ENCODE data around the gene ME1. TPM values are rescaled to one million over a fixed set of nuclear protein-coding genes. Genes with fewer than 3 reads are reported as not detected.

The ME1 gene
- total RNA-seq, 1 experiment from 2014 or later, result 5.3 TPM

- TF ChIP-seq STAT6 (CRISPR knock-in tag; conservative IDR thresholded peaks at IDR 0.05; ENCODE audit: low read depth) (no peak), ARID4B (CRISPR knock-in tag; IDR thresholded peaks at IDR 0.05; ENCODE audit: borderline replicate concordance) (no peak), SP1 (CRISPR knock-in tag; conservative IDR thresholded peaks at IDR 0.05) (no peak)
Observed at GRCh38 chr6:83442752-83443151, 11.9 kb upstream of the ME1 start (continued).

- Mint-ChIP-seq H3K27ac (no peak overlapping the region), H3K4me3 (no peak overlapping the region), H3K9me3 (no peaks in the 10 kb centered on the region), H3K4me1 (peaks cover 13% of the 10 kb centered on the region), H3K36me3 (no peaks in the 10 kb centered on the region), H3K27me3 (ENCODE audit: low read depth) (no peaks in the 10 kb centered on the region; the same call in 1 of the 2 replicates)
- DNase-seq (ENCODE audit: low spot score) (no peak), ATAC-seq (no peak)
- CTCF ChIA-PET, result no interaction called here
- POLR2A ChIA-PET, result no interaction called here
- TF ChIP-seq ZMAT4 (CRISPR knock-in tag; IDR thresholded peaks at IDR 0.05) (no peak), NFYB (CRISPR knock-in tag; conservative IDR thresholded peaks at IDR 0.05; ENCODE audit: low read depth) (no peak), NFE2L1 (CRISPR knock-in tag; IDR thresholded peaks at IDR 0.05) (no peak), AR (CRISPR knock-in tag; IDR thresholded peaks at IDR 0.05) (no peak), ZBTB21 (CRISPR knock-in tag; IDR thresholded peaks at IDR 0.05; ENCODE audit: borderline replicate concordance) (no peak), GABPB1 (CRISPR knock-in tag; IDR thresholded peaks at IDR 0.05) (no peak), TEAD1 (CRISPR knock-in tag; IDR thresholded peaks at IDR 0.05) (no peak), ZNF232 (CRISPR knock-in tag; IDR thresholded peaks at IDR 0.05) (no peak)
Observed at GRCh38 chr6:83439201-83439600, 8.3 kb upstream of the ME1 start.

- ATAC-seq, result no peak
- no peaks in the 10 kb centered on the region for H3K9me3 Mint-ChIP-seq
- H3K4me3 Mint-ChIP-seq, result no peak overlapping the region
- no peak overlapping the region for H3K27ac Mint-ChIP-seq
- DNase-seq (ENCODE audit: low spot score), result no peak
- H3K4me1 Mint-ChIP-seq, result peaks cover 8% of the 10 kb centered on the region
- no peaks in the 10 kb centered on the region for H3K36me3 Mint-ChIP-seq
- ChIA-PET POLR2A (interaction anchor here (0.5 kb wide), 1 partner anchor 255 kb away, joined by 3 read pairs; no protein-coding TSS in a partner anchor), CTCF (interaction anchor here (1.1 kb wide), 1 partner anchor 76 kb away, joined by 5 read pairs; the partner anchor contains the start of gene PRSS35)
- H3K27me3 Mint-ChIP-seq (ENCODE audit: low read depth), result no peaks in the 10 kb centered on the region; the same call in 1 of the 2 replicates
- no peak for TF ChIP-seq E2F1 (CRISPR knock-in tag; IDR thresholded peaks at IDR 0.05)
- TF ChIP-seq ARID4B (CRISPR knock-in tag; IDR thresholded peaks at IDR 0.05; ENCODE audit: borderline replicate concordance), result no peak
- TF ChIP-seq GRHL2 (CRISPR knock-in tag; IDR thresholded peaks at IDR 0.05; ENCODE audit: insufficient replicate concordance, severe bottlenecking), result no peak
- no peak for TF ChIP-seq CREB1 (CRISPR knock-in tag; IDR thresholded peaks at IDR 0.05)
- TF ChIP-seq ELF4 (CRISPR knock-in tag; IDR thresholded peaks at IDR 0.05; ENCODE audit: low read depth), result no peak
- TF ChIP-seq PREB (CRISPR knock-in tag; IDR thresholded peaks at IDR 0.05; ENCODE audit: borderline replicate concordance), result no peak
Observed at GRCh38 chr6:83436674-83437073, 5.8 kb upstream of the ME1 start.
